GM12878 (cell line): Measurements from ENCODE around the gene WDR31. TPM values are rescaled to one million over a fixed set of nuclear protein-coding genes. Genes with fewer than 3 reads are reported as not detected.

Experiments used
- ATAC-seq: fragments of 200-7000 bp; cut with Tn5 transposase; 3 replicates; pipeline ENCODE4 v1.9.1; 2020; ENCODE audit warnings: mild to moderate bottlenecking, moderate library complexity
- BruUV-seq: library from RNA; stranded (reverse); fragments of 400-500 nt; replicated peaks from 2 replicates; lab custom pipeline; 2021; lab: Mats Ljungman, UMichigan
- CTCF ChIA-PET: fragments of 300-600 bp; sonication (Branson Sonifier 250); formaldehyde crosslinking; extraction: SDS; loops from one replicate; lab custom pipeline; 2021; ENCODE audit warnings: inconsistent platforms; lab: Yijun Ruan, JAX
- POLR2A ChIA-PET: fragments of 350-600 bp; formaldehyde crosslinking; extraction: SDS; loops from one replicate; lab custom pipeline; 2021; ENCODE audit warnings: inconsistent platforms; lab: Charles Lee
- RAD21 ChIA-PET: fragments of 300-600 bp; sonication (Branson Sonifier 250); formaldehyde crosslinking; loops from one replicate; lab custom pipeline; 2023; ENCODE audit warnings: antibody characterized with exemption; ENCODE audit not compliant: unreplicated experiment; lab: Charles Lee
- SMC1A ChIA-PET: fragments of 300-600 bp; sonication (Branson Sonifier 250); formaldehyde crosslinking; loops from one replicate; lab custom pipeline; 2023; ENCODE audit not compliant: unreplicated experiment, uncharacterized antibody; lab: Charles Lee
- DNase-seq: peaks from one replicate; pipeline ENCODE4 v3.0.0-alpha.2; 2011; ENCODE audit warnings: low read depth, low spot score
- FAIRE-seq: peaks from 3 replicates; lab custom pipeline; 2011; peaks lifted over from hg19 to GRCh38; lab: Jason Lieb, UNC
- H2AFZ ChIP-seq: 2 replicates; pipeline ENCODE4 v1.6.0; 2011; ENCODE audit warnings: low read depth, low read length, control low read depth; ENCODE audit not compliant: control insufficient read depth
- H3K27ac ChIP-seq: 2 replicates; pipeline ENCODE4 v1.5.1; 2011; ENCODE audit warnings: control low read depth; ENCODE audit not compliant: control insufficient read depth, insufficient read depth
- H3K27me3 ChIP-seq, 2 experiments: replicated peaks in 1 of 2; 2 replicates each; pipeline versions ENCODE4 v1.6.0 to v1.6.1; 2011; ENCODE audit warnings: low read length in 1 of 2; ENCODE audit not compliant: control insufficient read depth in 2 of 2, insufficient read depth in 2 of 2
- H3K36me3 ChIP-seq, 2 experiments: 2 replicates each; pipeline ENCODE4 v1.5.1; 2011; ENCODE audit warnings: low read length in 1 of 2; ENCODE audit not compliant: control insufficient read depth in 2 of 2, insufficient read depth in 2 of 2
- H3K4me1 ChIP-seq: 2 replicates; pipeline ENCODE4 v1.6.1; 2011; ENCODE audit warnings: mild to moderate bottlenecking, low read length, moderate library complexity, mixed read lengths; ENCODE audit not compliant: control insufficient read depth, insufficient read depth
- H3K4me2 ChIP-seq: 2 replicates; pipeline ENCODE4 v1.6.0; 2011; ENCODE audit warnings: control low read depth; ENCODE audit not compliant: control insufficient read depth, insufficient read depth
- H3K4me3 ChIP-seq: fragments of 200-600 bp; sonication (generic); 2 replicates; pipeline ENCODE4 v1.5.1; 2016
- H3K79me2 ChIP-seq: 2 replicates; pipeline ENCODE4 v1.6.0; 2011; ENCODE audit warnings: low read length; ENCODE audit not compliant: control insufficient read depth, insufficient read depth
- H3K9ac ChIP-seq: 2 replicates; pipeline ENCODE4 v1.8.0; 2011; ENCODE audit warnings: low read length, control low read depth, mixed read lengths; ENCODE audit not compliant: control insufficient read depth, insufficient read depth
- H3K9me3 ChIP-seq: replicated peaks from 3 replicates; pipeline ENCODE4 v1.5.1; 2011; ENCODE audit warnings: mild to moderate bottlenecking, low read length; ENCODE audit not compliant: control insufficient read depth, insufficient read depth
- H4K20me1 ChIP-seq: 2 replicates; pipeline ENCODE4 v1.6.0; 2011; ENCODE audit not compliant: control insufficient read depth, insufficient read depth
- ATF3 ChIP-seq: IDR thresholded peaks from 2 replicates; pipeline ENCODE4 v1.6.1; 2011; ENCODE audit warnings: low read depth, mild to moderate bottlenecking, low read length, moderate library complexity, borderline replicate concordance; ENCODE audit errors: extremely low read depth
- EED ChIP-seq: sonication (generic); IDR thresholded peaks from 2 replicates; pipeline ENCODE4 v1.6.1; 2016; ENCODE audit warnings: antibody characterized with exemption, low read depth
- FOXM1 ChIP-seq: IDR thresholded peaks from 2 replicates; pipeline ENCODE4 v1.6.1; 2012; ENCODE audit warnings: low read depth, mild to moderate bottlenecking, inconsistent platforms, low read length, moderate library complexity
- IKZF2 ChIP-seq, 2 experiments: fragments of 450-650 bp; IDR thresholded peaks; 2 replicates each; pipeline ENCODE4 v1.6.1; 2017; ENCODE audit warnings: mild to moderate bottlenecking in 2 of 2, moderate library complexity in 2 of 2
- JUNB ChIP-seq: IDR thresholded peaks from 2 replicates; pipeline ENCODE4 v1.6.1; 2016; ENCODE audit warnings: antibody characterized with exemption, mild to moderate bottlenecking
- JUND ChIP-seq: IDR thresholded peaks from 2 replicates; pipeline ENCODE4 v1.6.1; 2012; ENCODE audit warnings: low read depth, mild to moderate bottlenecking, low read length, improper control_type of control experiment, moderate library complexity
- MTA2 ChIP-seq: fragments of 450-650 bp; IDR thresholded peaks from 2 replicates; pipeline ENCODE4 v1.6.1; 2016; ENCODE audit warnings: low read depth, mild to moderate bottlenecking, moderate library complexity
- NFIC ChIP-seq: IDR thresholded peaks from 2 replicates; pipeline ENCODE4 v1.6.1; 2012; ENCODE audit warnings: low read depth, mild to moderate bottlenecking, inconsistent platforms, low read length, moderate library complexity
- NR2F1 ChIP-seq: fragments of 450-650 bp; conservative IDR thresholded peaks from 2 replicates; pipeline ENCODE4 v1.6.1; 2017; ENCODE audit warnings: mild to moderate bottlenecking
- POLR2A ChIP-seq: IDR thresholded peaks from 2 replicates; pipeline ENCODE4 v1.6.1; 2011; ENCODE audit warnings: low read depth, mild to moderate bottlenecking, low read length
- SIN3A ChIP-seq: IDR thresholded peaks from 2 replicates; pipeline ENCODE4 v1.6.1; 2012; ENCODE audit warnings: low read depth, low read length, improper control_type of control experiment
- SPI1 ChIP-seq: IDR thresholded peaks from 2 replicates; pipeline ENCODE4 v1.6.1; 2011; ENCODE audit warnings: low read depth, mild to moderate bottlenecking, low read length, moderate library complexity, borderline replicate concordance; ENCODE audit not compliant: insufficient read depth
- SUPT20H ChIP-seq: IDR thresholded peaks from 2 replicates; pipeline ENCODE4 v1.6.1; 2011; ENCODE audit warnings: low read depth, mild to moderate bottlenecking, low read length, moderate library complexity, borderline replicate concordance; ENCODE audit not compliant: control insufficient read depth
- SUZ12 ChIP-seq: fragments of 200-600 bp; sonication (generic); IDR thresholded peaks from one replicate; pipeline ENCODE4 v1.6.1; 2018; ENCODE audit warnings: antibody characterized with exemption, mild to moderate bottlenecking; ENCODE audit not compliant: unreplicated experiment
- USF2 ChIP-seq: IDR thresholded peaks from 2 replicates; pipeline ENCODE4 v1.6.1; 2011; ENCODE audit warnings: low read depth, low read length, improper control_type of control experiment, borderline replicate concordance
- WGBS: methylation state at CpG from one replicate; pipeline ENCODE4 v1.1.6; 2016; ENCODE audit warnings: low lambda C conversion rate; ENCODE audit not compliant: insufficient replicate concordance, insufficient coverage; ENCODE audit errors: missing lambda C conversion rate; 5-methylcytosine and 5-hydroxymethylcytosine counted together
- in situ Hi-C: fragments of 300-500 bp; cut with MboI; formaldehyde crosslinking; loops from 9 replicates; pipeline ENCODE4 v1.14.3; 2018; ENCODE audit warnings: mixed read lengths
- intact Hi-C: fragments of 100-400 bp; cut with micrococcal nuclease; formaldehyde crosslinking; loops from one replicate; pipeline ENCODE4 v1.14.2; 2022; ENCODE audit not compliant: unreplicated experiment
- polyA plus RNA-seq, 11 experiments: library from polyadenylated mRNA; depleted of rRNA in 4 of 11; unstranded in 6 of 11; stranded (reverse) in 5 of 11; fragments of >200 nt; fragmentation: Nextera tagmentation in 4 of 11; fragmentation: Illumina TruSeq in 1 of 11; extraction: Ambion mirVana in 4 of 11; extraction: Trizol in 1 of 11; gene quantifications; 1 replicate in 1 of 11; 2 replicates in 10 of 11; pipeline versions ENCODE4 v1.2.1 to v1.2.3, GENCODE V29; 2011 to 2016; ENCODE audit warnings: inconsistent platforms in 2 of 11, missing spikeins in 2 of 11, low read depth in 1 of 11
- total RNA-seq, 4 experiments: library from RNA; depleted of rRNA in 3 of 4; stranded (reverse); fragments of >200 nt in 3 of 4; fragmentation: Illumina TruSeq in 1 of 4; extraction: Trizol in 1 of 4; gene quantifications; 2 replicates each; pipeline versions ENCODE4 v1.2.1 to v1.2.3, GENCODE V29; 2013 to 2021

Gene WDR31
- total and polyA plus RNA-seq, 10 of the 15 experiments (the other 5 are each of a cell fraction or from before 2014, with no cell fraction given) = 0.26 to 1.7 (median 0.79) TPM

- intact Hi-C loops = no loop called here
- no peak overlapping the region for H3K9ac ChIP-seq
- BruUV-seq = no TSS peak
- H3K79me2 ChIP-seq = no peaks in the 10 kb centered on the region
- ATAC-seq (no peak), DNase-seq (no peak), FAIRE-seq (no peak)
- 25% methylated on average over 1 of the region's 1 CpG for WGBS
- H3K36me3 ChIP-seq = no peaks in the 10 kb centered on the region
- ChIA-PET RAD21 (interaction anchor here (1.6 kb wide), 1 partner anchor 11 kb away, joined by 4 read pairs; no protein-coding TSS in a partner anchor), POLR2A (no interaction called here), CTCF (interaction anchor here (1.0 to 1.1 kb wide), 2 partner anchors 47 to 299 kb away, joined by 3 read pairs; no protein-coding TSS in a partner anchor), SMC1A (no interaction called here)
- H3K27me3 ChIP-seq = no peaks in the 10 kb centered on the region
- H3K4me2 ChIP-seq = no peak overlapping the region
- H3K9me3 ChIP-seq = no peaks in the 10 kb centered on the region
- TF ChIP-seq EED = no peak
- no peak for TF ChIP-seq SUPT20H
- TF ChIP-seq POLR2A = no peak
- TF ChIP-seq SIN3A = no peak
- TF ChIP-seq JUND = no peak
- no peak for TF ChIP-seq NR2F1
- no peak for TF ChIP-seq SUZ12
- no peak for TF ChIP-seq IKZF2 (IDR thresholded peaks at IDR 0.05)
- no peak for TF ChIP-seq NFIC
- TF ChIP-seq JUNB = no peak
- no peak for TF ChIP-seq ATF3
- TF ChIP-seq MTA2 = no peak
- no peak for TF ChIP-seq FOXM1
- TF ChIP-seq SPI1 = no peak
- TF ChIP-seq USF2 = no peak
- no peak overlapping the region for H2AFZ ChIP-seq
- H3K4me1 ChIP-seq = no peaks in the 10 kb centered on the region
- H3K27ac ChIP-seq = no peak overlapping the region
- in situ Hi-C loops = no loop called here
- H4K20me1 ChIP-seq = no peaks in the 10 kb centered on the region
- no peak overlapping the region for H3K4me3 ChIP-seq
Observed at GRCh38 chr9:113359385-113359784, 19.3 kb upstream of the WDR31 start.
